Natural killer cell (primary cell): ENCODE data around the gene TLR9. TPM values are rescaled to one million over a fixed set of nuclear protein-coding genes. Genes with fewer than 3 reads are reported as not detected.

Source experiments
- ATAC-seq, 3 donors: fragments of 150-1000 bp in 2 of 3; fragments of 200-7000 bp in 1 of 3; cut with Tn5 transposase; 1 replicate in 1 of 3; 2 replicates in 2 of 3; pipeline ENCODE4 v1.10.0; 2021; ENCODE audit warnings: mild to moderate bottlenecking in 2 of 3, moderate library complexity in 2 of 3
- DNase-seq, 2 donors: peaks; one replicate each; pipeline versions ENCODE4 v3.0.0 to v3.0.0-alpha.2; 2013 to 2021; ENCODE audit warnings: mixed read lengths in 1 of 2
- H3K27ac ChIP-seq: one replicate; pipeline ENCODE4 v1.5.1; 2013; ENCODE audit warnings: mild to moderate bottlenecking, low read length
- H3K27me3 ChIP-seq: one replicate; pipeline ENCODE4 v1.6.1; 2013; ENCODE audit warnings: low read length; ENCODE audit not compliant: control insufficient read depth, insufficient read depth
- H3K36me3 ChIP-seq: one replicate; pipeline ENCODE4 v1.6.1; 2013; ENCODE audit warnings: low read length; ENCODE audit not compliant: control insufficient read depth, insufficient read depth
- H3K4me1 ChIP-seq: one replicate; pipeline ENCODE4 v1.6.1; 2013; ENCODE audit warnings: low read length; ENCODE audit not compliant: control insufficient read depth, insufficient read depth
- H3K4me3 ChIP-seq: one replicate; pipeline ENCODE4 v1.5.1; 2013; ENCODE audit warnings: low read length
- H3K9me3 ChIP-seq: one replicate; pipeline ENCODE4 v1.6.1; 2013; ENCODE audit warnings: low read length; ENCODE audit not compliant: control insufficient read depth, insufficient read depth
- H3K27ac Mint-ChIP-seq, 2 donors: one replicate each; pipeline ENCODE4 v1.8.0; 2022; ENCODE audit warnings: mild to moderate bottlenecking in 2 of 2, mixed read lengths in 2 of 2, moderate library complexity in 1 of 2
- H3K27me3 Mint-ChIP-seq, 2 donors: one replicate each; pipeline ENCODE4 v1.8.0; 2022; ENCODE audit warnings: low read depth in 2 of 2, mixed read lengths in 2 of 2
- H3K36me3 Mint-ChIP-seq: one replicate; pipeline ENCODE4 v1.8.0; 2022; ENCODE audit warnings: mixed read lengths
- H3K4me1 Mint-ChIP-seq, 2 donors: one replicate each; pipeline ENCODE4 v1.8.0; 2022; ENCODE audit warnings: mixed read lengths in 2 of 2
- H3K4me3 Mint-ChIP-seq: one replicate; pipeline ENCODE4 v1.8.0; 2022; ENCODE audit warnings: mild to moderate bottlenecking, moderate library complexity, mixed read lengths
- H3K9me3 Mint-ChIP-seq, 2 donors: one replicate each; pipeline ENCODE4 v1.8.0; 2022; ENCODE audit warnings: mixed read lengths in 2 of 2
- WGBS: methylation state at CpG from one replicate; pipeline ENCODE4 v1.1.7; 2013; ENCODE audit warnings: missing lambda C conversion rate; ENCODE audit not compliant: insufficient coverage; 5-methylcytosine and 5-hydroxymethylcytosine counted together
- intact Hi-C: fragments of 100-400 bp; cut with micrococcal nuclease; formaldehyde crosslinking; loops from one replicate; pipeline ENCODE4 v1.14.2; 2022
- total RNA-seq, 4 donors: library from RNA; stranded (reverse); fragments of 120-200 nt in 1 of 4; gene quantifications; one replicate each; pipeline versions ENCODE4 v1.2.3 to v1.2.4, GENCODE V29; 2013 to 2022
- TF ChIP-seq, protein P1 (sequence below): fragments of 200-600 bp; IDR thresholded peaks from one replicate; pipeline ENCODE4 v1.8.0; 2022; ENCODE audit warnings: antibody characterized with exemption

The TLR9 gene
- total RNA-seq, 3 donors from 2014 or later (not counting 1 experiment from before 2014, with no cell fraction given) = 0.20 to 0.21 TPM; not detected in 1

GRCh38 chr3:52186729-52187128 lies 38.7 kb downstream of the TLR9 start:
- no peaks in the 10 kb centered on the region for H3K36me3 ChIP-seq
- TF ChIP-seq, protein P1, sequence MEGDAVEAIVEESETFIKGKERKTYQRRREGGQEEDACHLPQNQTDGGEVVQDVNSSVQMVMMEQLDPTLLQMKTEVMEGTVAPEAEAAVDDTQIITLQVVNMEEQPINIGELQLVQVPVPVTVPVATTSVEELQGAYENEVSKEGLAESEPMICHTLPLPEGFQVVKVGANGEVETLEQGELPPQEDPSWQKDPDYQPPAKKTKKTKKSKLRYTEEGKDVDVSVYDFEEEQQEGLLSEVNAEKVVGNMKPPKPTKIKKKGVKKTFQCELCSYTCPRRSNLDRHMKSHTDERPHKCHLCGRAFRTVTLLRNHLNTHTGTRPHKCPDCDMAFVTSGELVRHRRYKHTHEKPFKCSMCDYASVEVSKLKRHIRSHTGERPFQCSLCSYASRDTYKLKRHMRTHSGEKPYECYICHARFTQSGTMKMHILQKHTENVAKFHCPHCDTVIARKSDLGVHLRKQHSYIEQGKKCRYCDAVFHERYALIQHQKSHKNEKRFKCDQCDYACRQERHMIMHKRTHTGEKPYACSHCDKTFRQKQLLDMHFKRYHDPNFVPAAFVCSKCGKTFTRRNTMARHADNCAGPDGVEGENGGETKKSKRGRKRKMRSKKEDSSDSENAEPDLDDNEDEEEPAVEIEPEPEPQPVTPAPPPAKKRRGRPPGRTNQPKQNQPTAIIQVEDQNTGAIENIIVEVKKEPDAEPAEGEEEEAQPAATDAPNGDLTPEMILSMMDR = no peak
- Mint-ChIP-seq H3K27me3 (no peaks in the 10 kb centered on the region), H3K4me3 (no peak overlapping the region), H3K27ac (no peak overlapping the region), H3K9me3 (no peaks in the 10 kb centered on the region), H3K36me3 (no peaks in the 10 kb centered on the region), H3K4me1 (peaks cover 18 to 22% of the 10 kb centered on the region in 2 donors)
- H3K27ac ChIP-seq = no peak overlapping the region
- no peak for ATAC-seq
- peaks cover 28% of the 10 kb centered on the region for H3K4me1 ChIP-seq
- intact Hi-C loops = no loop called here
- no peak for DNase-seq
- no peaks in the 10 kb centered on the region for H3K9me3 ChIP-seq
- no peak overlapping the region for H3K4me3 ChIP-seq
- no peaks in the 10 kb centered on the region for H3K27me3 ChIP-seq
- WGBS = 97% methylated on average over 8 of the region's 9 CpGs

- H3K36me3 Mint-ChIP-seq = no peaks in the 10 kb centered on the region
- no peaks in the 10 kb centered on the region for H3K36me3 ChIP-seq
- H3K4me1 Mint-ChIP-seq = peaks cover 24% of the 10 kb centered on the region in 2 donors
- TF ChIP-seq, protein P1 = no peak
- WGBS = 75% methylated on average over 3 of the region's 3 CpGs
- no peak overlapping the region for H3K4me3 ChIP-seq
- intact Hi-C loops = no loop called here
- ATAC-seq (peak in 1 of 3 donors; percentile 38), DNase-seq (no peak)
- H3K27ac ChIP-seq = no peak overlapping the region
- H3K4me1 ChIP-seq = peaks cover 32% of the 10 kb centered on the region
- no peaks in the 10 kb centered on the region for H3K9me3 Mint-ChIP-seq
- H3K27me3 ChIP-seq = no peaks in the 10 kb centered on the region
- no peak overlapping the region for H3K27ac Mint-ChIP-seq
- no peak overlapping the region for H3K4me3 Mint-ChIP-seq
- no peaks in the 10 kb centered on the region for H3K9me3 ChIP-seq
- no peaks in the 10 kb centered on the region for H3K27me3 Mint-ChIP-seq
Observed at GRCh38 chr3:52185837-52186236, 39.6 kb downstream of the TLR9 start.

DNA sequence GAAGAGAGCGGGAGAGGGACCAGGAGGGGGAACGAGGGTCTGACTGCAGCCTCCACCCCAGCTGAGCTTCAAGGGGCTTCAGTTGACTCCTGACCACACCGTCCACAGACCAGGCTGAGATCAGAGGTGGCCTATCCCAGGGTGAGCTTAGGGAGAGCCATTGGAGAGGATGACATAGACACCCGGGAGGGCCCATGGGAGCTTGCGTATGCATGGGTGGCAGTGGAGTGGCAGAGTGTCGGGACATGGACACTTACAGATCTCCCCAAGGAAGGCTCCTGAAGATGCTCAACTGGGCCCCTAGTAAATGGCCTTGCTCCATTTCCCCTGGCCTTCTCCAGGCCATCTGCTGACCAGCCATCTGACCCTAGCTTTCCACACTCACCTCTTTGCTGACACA lies 40.1 kb downstream of the TLR9 start:
- Mint-ChIP-seq H3K27me3 (no peaks in the 10 kb centered on the region), H3K9me3 (no peaks in the 10 kb centered on the region), H3K4me1 (peaks cover 24% of the 10 kb centered on the region in 2 donors), H3K36me3 (no peaks in the 10 kb centered on the region), H3K4me3 (no peak overlapping the region), H3K27ac (no peak overlapping the region)
- Histone ChIP-seq H3K27me3 (no peaks in the 10 kb centered on the region), H3K4me1 (peaks cover 32% of the 10 kb centered on the region), H3K4me3 (no peak overlapping the region), H3K9me3 (no peaks in the 10 kb centered on the region), H3K36me3 (no peaks in the 10 kb centered on the region), H3K27ac (no peak overlapping the region)
- no peak for DNase-seq
- no peak for ATAC-seq
- TF ChIP-seq, protein P1 = no peak
- 98% methylated on average over 6 of the region's 6 CpGs for WGBS
- intact Hi-C loops = no loop called here

DNA sequence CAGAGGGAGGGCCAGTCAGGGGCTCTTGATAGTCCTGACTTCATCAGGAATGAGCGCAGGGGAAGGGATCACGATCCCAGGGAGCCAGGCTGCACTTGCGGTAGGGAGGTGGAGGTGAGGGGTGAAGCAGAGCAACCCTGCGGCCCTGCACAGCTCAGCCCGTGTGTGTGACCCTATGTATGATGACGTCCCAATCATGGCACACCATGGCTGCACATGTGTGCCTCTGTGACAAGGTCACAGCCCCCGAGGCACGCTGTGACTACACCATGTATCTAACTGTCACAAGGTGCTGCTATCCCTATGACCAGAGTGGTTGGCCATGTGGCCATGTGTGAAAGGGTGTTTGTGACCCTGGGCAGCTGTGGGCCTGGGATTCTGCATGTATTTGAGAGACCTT lies 40.8 kb downstream of the TLR9 start:
- no peak for ATAC-seq
- no peaks in the 10 kb centered on the region for H3K9me3 ChIP-seq

More for the DNA sequence above, 40.8 kb downstream of the TLR9 start:
- Histone ChIP-seq H3K27ac (no peak overlapping the region), H3K27me3 (no peaks in the 10 kb centered on the region), H3K4me1 (peaks cover 32% of the 10 kb centered on the region), H3K4me3 (no peak overlapping the region), H3K36me3 (no peaks in the 10 kb centered on the region)
- TF ChIP-seq, protein P1 = no peak
- intact Hi-C loops = no loop called here
- DNase-seq = no peak
- no peak overlapping the region for H3K27ac Mint-ChIP-seq
- no peaks in the 10 kb centered on the region for H3K36me3 Mint-ChIP-seq
- WGBS = 91% methylated on average over 8 of the region's 8 CpGs
- peaks cover 24% of the 10 kb centered on the region in 2 donors for H3K4me1 Mint-ChIP-seq
- no peaks in the 10 kb centered on the region for H3K27me3 Mint-ChIP-seq
- no peaks in the 10 kb centered on the region for H3K9me3 Mint-ChIP-seq
- no peak overlapping the region for H3K4me3 Mint-ChIP-seq
